GM10847 (cell line): ENCODE results near the gene N4BP2L2.

Experiments used
- POLR2A ChIP-seq: IDR thresholded peaks from 2 replicates; pipeline ENCODE4 v1.6.1; 2011; ENCODE audit not compliant: insufficient read length; ENCODE audit errors: extremely low read depth

The N4BP2L2 gene

GRCh38 chr13:32448972-32449371 is 89.6 kb downstream of the N4BP2L2 start:
- no peak for TF ChIP-seq POLR2A

GRCh38 chr13:32447894-32448623 is 90.5 kb downstream of the N4BP2L2 start:
- TF ChIP-seq POLR2A, result no peak

GRCh38 chr13:32446773-32447465 is 91.7 kb downstream of the N4BP2L2 start:
- no peak for TF ChIP-seq POLR2A

- TF ChIP-seq POLR2A, result no peak
Measured at GRCh38 chr13:32446220-32446619, 92.4 kb downstream of the N4BP2L2 start.

- no peak for TF ChIP-seq POLR2A
Measured at GRCh38 chr13:32445461-32445860, 93.1 kb downstream of the N4BP2L2 start.

- no peak for TF ChIP-seq POLR2A
Measured at GRCh38 chr13:32443111-32443510, 95.5 kb downstream of the N4BP2L2 start.

GRCh38 chr13:32438871-32439270 is 99.7 kb downstream of the N4BP2L2 start:
- no peak for TF ChIP-seq POLR2A

GRCh38 chr13:32432856-32433255 is 105.7 kb downstream of the N4BP2L2 start:
- TF ChIP-seq POLR2A, result no peak

GRCh38 chr13:32431361-32431760 is 107.2 kb downstream of the N4BP2L2 start:
- TF ChIP-seq POLR2A, result no peak

GRCh38 chr13:32430018-32430747 is 108.4 kb downstream of the N4BP2L2 start:
- no peak for TF ChIP-seq POLR2A

GRCh38 chr13:32429433-32429909 is 109.1 kb downstream of the N4BP2L2 start:
- no peak for TF ChIP-seq POLR2A

- no peak for TF ChIP-seq POLR2A
Measured at GRCh38 chr13:32428581-32429432, 109.8 kb downstream of the N4BP2L2 start.

- TF ChIP-seq POLR2A, result peak; percentile 69
Measured at GRCh38 chr13:32427852-32428580, 110.6 kb downstream of the N4BP2L2 start, which contains the start of gene N4BP2L1. N4BP2L1 (minus strand) TSS chr13:32428130; CDS start chr13:32428082, 48 bp downstream.
